Measurements from ENCODE around the gene NUDCD2. TPM values are rescaled to one million over a fixed set of nuclear protein-coding genes. Genes with fewer than 3 reads are reported as not detected.
"Not testable (repeated sequence)": the region's sequence is repeated elsewhere in the genome, so short reads cannot be mapped to it uniquely, and the experiment has no call there.

Gene NUDCD2
- total and polyA plus RNA-seq, 3 donors from 2014 or later, result 11.4 to 25.7 (median 12.9) TPM

GRCh38 chr5:163456840-163457239, 3.1 kb downstream of the NUDCD2 start:
- no peak for TF ChIP-seq POLR2A (IDR thresholded peaks at IDR 0.05)
- TF ChIP-seq CTCF (IDR thresholded peaks at IDR 0.05), result no peak
- intact Hi-C loops (cut with DNase I; ENCODE audit: low total_unique reads), result loop anchor here (10.0 kb wide), 1 partner anchor 48 kb away; the partner anchor contains the start of gene MAT2B
- no peak overlapping the region for H3K27ac ChIP-seq
- peaks cover 9% of the 10 kb centered on the region for H3K4me1 ChIP-seq
- DNase-seq, result no peak
- no peaks in the 10 kb centered on the region for H3K27me3 ChIP-seq
- H3K36me3 ChIP-seq (ENCODE audit: low read depth, missing control alignments), result no peaks in the 10 kb centered on the region
- no peak overlapping the region for H3K4me3 ChIP-seq
- H3K9me3 ChIP-seq, result no peaks in the 10 kb centered on the region
- WGBS, 2 donors, result 78 to 81% methylated on average over 7 of the region's 7 CpGs

GRCh38 chr5:163456029-163456589, 3.8 kb downstream of the NUDCD2 start:
- intact Hi-C loops (cut with DNase I; ENCODE audit: low total_unique reads), result loop anchor here (10.0 kb wide), 1 partner anchor 49 kb away; the partner anchor contains the start of gene MAT2B
- Histone ChIP-seq H3K27ac (no peak overlapping the region), H3K36me3 (ENCODE audit: low read depth, missing control alignments) (no peaks in the 10 kb centered on the region), H3K4me3 (no peak overlapping the region), H3K9me3 (no peaks in the 10 kb centered on the region), H3K4me1 (peaks cover 9% of the 10 kb centered on the region), H3K27me3 (no peaks in the 10 kb centered on the region)
- no peak for DNase-seq
- TF ChIP-seq POLR2A (IDR thresholded peaks at IDR 0.05), result no peak
- no peak for TF ChIP-seq CTCF (IDR thresholded peaks at IDR 0.05)
- WGBS, 2 donors, result 85 to 86% methylated on average over 2 of the region's 2 CpGs

- H3K9me3 ChIP-seq; H3K27me3 ChIP-seq; H3K4me1 ChIP-seq; DNase-seq; H3K4me3 ChIP-seq; H3K36me3 ChIP-seq (ENCODE audit: low read depth, missing control alignments); H3K27ac ChIP-seq: not testable (repeated sequence)
- intact Hi-C loops (cut with DNase I; ENCODE audit: low total_unique reads), result loop anchor here (10.0 kb wide), 1 partner anchor 49 kb away; the partner anchor contains the start of gene MAT2B
- WGBS, 2 donors, result 75 to 93% methylated on average over 17 of the region's 17 CpGs
These were observed 4.5 kb downstream of the NUDCD2 start for GRCh38 chr5:163455406-163455805.

GRCh38 chr5:163453705-163454104, 6.2 kb downstream of the NUDCD2 start:
- no peaks in the 10 kb centered on the region for H3K9me3 ChIP-seq
- no peak overlapping the region for H3K4me3 ChIP-seq
- 87 to 88% methylated on average over 1 of the region's 1 CpG for WGBS, 2 donors
- no peaks in the 10 kb centered on the region for H3K36me3 ChIP-seq (ENCODE audit: low read depth, missing control alignments)
- H3K27ac ChIP-seq, result no peak overlapping the region
- no peaks in the 10 kb centered on the region for H3K27me3 ChIP-seq
- TF ChIP-seq CTCF (IDR thresholded peaks at IDR 0.05), result no peak
- no peak for TF ChIP-seq POLR2A (IDR thresholded peaks at IDR 0.05)
- peaks cover 6% of the 10 kb centered on the region for H3K4me1 ChIP-seq
- DNase-seq, result no peak
- intact Hi-C loops (cut with DNase I; ENCODE audit: low total_unique reads), result loop anchor here (10.0 kb wide), 1 partner anchor 51 kb away; the partner anchor contains the start of gene MAT2B

GRCh38 chr5:163451489-163451888, 8.4 kb downstream of the NUDCD2 start:
- no peaks in the 10 kb centered on the region for H3K36me3 ChIP-seq (ENCODE audit: low read depth, missing control alignments)
- TF ChIP-seq CTCF (IDR thresholded peaks at IDR 0.05) (no peak), POLR2A (IDR thresholded peaks at IDR 0.05) (no peak)
- intact Hi-C loops (cut with DNase I; ENCODE audit: low total_unique reads), result loop anchor here (10.0 kb wide), 1 partner anchor 53 kb away; the partner anchor contains the start of gene MAT2B

More at GRCh38 chr5:163451489-163451888, 8.4 kb downstream of the NUDCD2 start:
- no peaks in the 10 kb centered on the region for H3K4me1 ChIP-seq
- no peaks in the 10 kb centered on the region for H3K27me3 ChIP-seq
- H3K4me3 ChIP-seq, result no peak overlapping the region
- no peak for DNase-seq
- WGBS, 2 donors, result 94 to 98% methylated on average over 8 of the region's 8 CpGs
- H3K27ac ChIP-seq, result no peak overlapping the region
- no peaks in the 10 kb centered on the region for H3K9me3 ChIP-seq
